Epidermal melanocyte (primary cell): ENCODE results near the gene STOML1.

Experiments used
- DNase-seq: peaks from one replicate; pipeline ENCODE4 v3.0.0; 2011; ENCODE audit warnings: low spot score; ENCODE audit not compliant: insufficient read length

STOML1 gene

GRCh38 chr15:73932381-73933191, 59.5 kb downstream of the STOML1 start:
- DNase-seq: no peak

- DNase-seq: no peak
Observed at GRCh38 chr15:73931441-73931840, 60.7 kb downstream of the STOML1 start.

- DNase-seq: no peak
Observed at GRCh38 chr15:73930790-73931281, 61.3 kb downstream of the STOML1 start.

- DNase-seq: no peak
Observed at GRCh38 chr15:73930371-73930770, 61.7 kb downstream of the STOML1 start.

- DNase-seq: no peak
Observed at GRCh38 chr15:73928971-73929627, 63.0 kb downstream of the STOML1 start.
